ENCODE data around the gene CFAP210. TPM values are rescaled to one million over a fixed set of nuclear protein-coding genes. Genes with fewer than 3 reads are reported as not detected.

The CFAP210 gene
- total and polyA plus RNA-seq, 7 donors = 0.03 to 0.04 TPM; not detected in 5

DNA sequence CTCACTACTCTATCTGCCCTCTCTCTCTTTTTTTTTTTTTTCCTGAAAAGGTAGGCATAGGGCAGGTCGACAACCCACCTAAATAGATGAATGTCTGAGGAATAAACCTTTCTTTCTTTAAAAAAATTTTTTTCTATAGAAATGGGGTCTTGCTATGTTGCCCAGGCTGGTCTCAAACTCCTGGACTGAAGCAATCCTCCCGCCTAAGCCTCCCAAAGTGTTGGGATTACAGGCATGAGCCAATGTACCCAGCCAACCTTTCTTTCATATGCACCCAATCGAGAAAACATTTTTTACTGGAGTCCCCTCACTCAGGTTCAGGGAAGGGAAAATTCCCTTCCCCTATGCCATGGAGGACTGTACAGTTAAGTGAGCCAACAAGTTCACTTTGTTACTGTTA lies 31.0 kb downstream of the CFAP210 start:
- Histone ChIP-seq H3K9me3 (no peaks in the 10 kb centered on the region), H3K27ac (no peak overlapping the region), H3K4me3 (no peak overlapping the region), H3K4me1 (no peaks in the 10 kb centered on the region), H3K27me3 (ENCODE audit: insufficient read depth in 3 of 3, low read length in 2 of 3) (no peaks in the 10 kb centered on the region), H3K36me3 (ENCODE audit: insufficient read depth in 1 of 2, low read depth in 1 of 2) (no peaks in the 10 kb centered on the region)
- TF ChIP-seq, protein P1, sequence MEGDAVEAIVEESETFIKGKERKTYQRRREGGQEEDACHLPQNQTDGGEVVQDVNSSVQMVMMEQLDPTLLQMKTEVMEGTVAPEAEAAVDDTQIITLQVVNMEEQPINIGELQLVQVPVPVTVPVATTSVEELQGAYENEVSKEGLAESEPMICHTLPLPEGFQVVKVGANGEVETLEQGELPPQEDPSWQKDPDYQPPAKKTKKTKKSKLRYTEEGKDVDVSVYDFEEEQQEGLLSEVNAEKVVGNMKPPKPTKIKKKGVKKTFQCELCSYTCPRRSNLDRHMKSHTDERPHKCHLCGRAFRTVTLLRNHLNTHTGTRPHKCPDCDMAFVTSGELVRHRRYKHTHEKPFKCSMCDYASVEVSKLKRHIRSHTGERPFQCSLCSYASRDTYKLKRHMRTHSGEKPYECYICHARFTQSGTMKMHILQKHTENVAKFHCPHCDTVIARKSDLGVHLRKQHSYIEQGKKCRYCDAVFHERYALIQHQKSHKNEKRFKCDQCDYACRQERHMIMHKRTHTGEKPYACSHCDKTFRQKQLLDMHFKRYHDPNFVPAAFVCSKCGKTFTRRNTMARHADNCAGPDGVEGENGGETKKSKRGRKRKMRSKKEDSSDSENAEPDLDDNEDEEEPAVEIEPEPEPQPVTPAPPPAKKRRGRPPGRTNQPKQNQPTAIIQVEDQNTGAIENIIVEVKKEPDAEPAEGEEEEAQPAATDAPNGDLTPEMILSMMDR (IDR thresholded peaks at IDR 0.05) = no peak
- no peak for ATAC-seq
- no peak for DNase-seq
- intact Hi-C loops (cut with DNase I) = no loop called here
- 87 to 92% (median 91%) methylated on average over 3 of the region's 3 CpGs for WGBS, 3 donors

DNA sequence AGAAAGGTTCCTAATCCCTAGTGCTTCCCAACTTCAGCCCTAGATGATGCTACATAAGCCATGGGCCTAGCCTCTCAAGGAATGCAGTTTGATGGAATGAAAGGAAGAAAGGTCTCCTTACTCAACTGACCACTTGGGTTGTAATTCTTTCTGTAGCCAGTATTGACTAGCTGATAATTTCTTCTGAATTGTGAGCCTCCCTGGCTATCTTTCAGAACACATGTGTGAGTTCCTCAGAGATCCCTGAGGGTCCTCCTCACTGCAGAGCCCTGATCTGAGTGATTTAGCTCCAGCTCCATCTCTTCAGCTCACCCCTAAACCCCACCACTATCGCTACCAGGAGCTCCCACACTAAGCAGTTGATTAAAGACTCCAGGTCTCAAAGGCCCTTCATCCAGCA lies 31.5 kb downstream of the CFAP210 start:
- ATAC-seq (no peak), DNase-seq (no peak)
- Histone ChIP-seq H3K27ac (no peak overlapping the region), H3K4me1 (no peaks in the 10 kb centered on the region), H3K27me3 (ENCODE audit: insufficient read depth in 3 of 3, low read length in 2 of 3) (no peaks in the 10 kb centered on the region), H3K36me3 (ENCODE audit: insufficient read depth in 1 of 2, low read depth in 1 of 2) (no peaks in the 10 kb centered on the region), H3K4me3 (no peak overlapping the region), H3K9me3 (no peaks in the 10 kb centered on the region)
- TF ChIP-seq, protein P1 (IDR thresholded peaks at IDR 0.05) = no peak
- WGBS, 3 donors = 88 to 91% (median 90%) methylated on average over 1 of the region's 1 CpG
- intact Hi-C loops (cut with DNase I) = no loop called here

DNA sequence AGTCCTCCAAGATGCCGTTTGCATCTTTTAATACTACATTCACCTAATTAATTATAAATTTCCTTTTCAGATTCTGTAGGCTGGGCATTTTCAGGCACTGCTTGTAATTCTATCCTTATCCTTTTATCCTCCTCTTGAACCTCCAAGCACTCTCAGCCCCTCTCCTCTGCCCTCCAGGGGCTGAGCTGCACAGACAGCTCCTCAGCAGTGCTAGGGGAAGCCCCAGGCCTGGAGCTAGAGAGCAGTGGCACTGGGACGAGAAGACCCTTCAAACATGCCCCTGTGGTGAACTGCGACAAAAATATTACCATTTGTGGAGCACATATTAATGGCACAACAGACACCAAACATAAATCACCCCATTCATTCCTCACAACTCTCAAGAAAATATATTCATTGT lies 32.9 kb downstream of the CFAP210 start:
- no peak overlapping the region for H3K4me3 ChIP-seq
- ATAC-seq = no peak
- intact Hi-C loops (cut with DNase I) = no loop called here
- no peaks in the 10 kb centered on the region for H3K36me3 ChIP-seq (ENCODE audit: insufficient read depth in 1 of 2, low read depth in 1 of 2)
- no peaks in the 10 kb centered on the region for H3K9me3 ChIP-seq
- H3K27me3 ChIP-seq (ENCODE audit: insufficient read depth in 3 of 3, low read length in 2 of 3) = no peaks in the 10 kb centered on the region
- WGBS, 3 donors = 67 to 76% (median 71%) methylated on average over 3 of the region's 3 CpGs
- no peak for DNase-seq
- H3K27ac ChIP-seq = no peak overlapping the region
- no peaks in the 10 kb centered on the region for H3K4me1 ChIP-seq
- TF ChIP-seq, protein P1 (IDR thresholded peaks at IDR 0.05) = no peak

DNA sequence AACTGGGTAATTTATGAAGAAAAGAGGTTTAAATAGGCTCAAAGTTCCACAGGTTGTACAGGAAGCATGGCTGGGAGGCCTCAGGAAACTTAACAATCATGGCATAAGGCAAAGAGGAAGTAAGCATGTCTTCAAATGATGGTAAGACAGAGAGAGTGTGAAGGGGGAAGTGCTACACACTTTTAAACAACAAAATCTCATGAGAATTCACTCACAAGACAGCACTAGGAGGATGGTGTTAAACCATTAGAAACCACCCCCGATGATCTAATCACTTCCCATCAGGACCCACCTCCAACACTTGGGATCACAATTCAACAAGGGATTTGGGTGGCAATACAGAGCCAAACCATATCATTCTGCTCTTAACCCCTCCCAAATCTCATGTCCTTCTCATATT lies 34.9 kb downstream of the CFAP210 start:
- ATAC-seq = no peak
- intact Hi-C loops (cut with DNase I) = no loop called here
- Histone ChIP-seq H3K4me1 (no peaks in the 10 kb centered on the region), H3K9me3 (no peaks in the 10 kb centered on the region), H3K4me3 (no peak overlapping the region), H3K27me3 (ENCODE audit: insufficient read depth in 3 of 3, low read length in 2 of 3) (peaks cover 0 to 2% (median 0%) of the 10 kb centered on the region in 3 donors), H3K27ac (no peak overlapping the region), H3K36me3 (ENCODE audit: insufficient read depth in 1 of 2, low read depth in 1 of 2) (no peaks in the 10 kb centered on the region)
- no peak for DNase-seq
- WGBS, 3 donors = 70 to 92% (median 78%) methylated on average over 1 of the region's 1 CpG
- TF ChIP-seq, protein P1 (IDR thresholded peaks at IDR 0.05) = no peak

DNA sequence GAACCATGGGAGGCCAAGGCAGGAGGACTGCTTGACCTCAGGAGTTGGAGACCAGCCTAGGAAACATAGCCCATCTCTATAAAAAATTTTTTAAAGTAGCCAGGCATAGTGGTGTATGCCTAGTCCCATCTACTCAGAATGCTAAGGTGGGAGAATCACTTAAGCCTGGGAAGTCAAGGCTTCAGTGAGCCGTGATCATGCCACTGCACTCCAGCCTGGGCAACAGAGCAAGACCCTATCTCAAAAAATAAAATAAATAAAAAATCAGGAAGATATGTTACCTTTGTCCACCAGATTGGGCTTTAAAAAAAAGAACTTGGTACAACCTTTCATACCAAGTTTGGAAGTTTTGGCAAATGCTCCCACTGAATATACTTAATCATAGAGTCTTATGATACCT lies 35.3 kb downstream of the CFAP210 start:
- ATAC-seq = no peak
- DNase-seq = no peak
- 94 to 100% (median 96%) methylated on average over 1 of the region's 1 CpG for WGBS, 3 donors

More for the DNA sequence above, 35.3 kb downstream of the CFAP210 start:
- TF ChIP-seq, protein P1 (IDR thresholded peaks at IDR 0.05) = no peak
- no peaks in the 10 kb centered on the region for H3K9me3 ChIP-seq
- no peak overlapping the region for H3K27ac ChIP-seq
- no peaks in the 10 kb centered on the region for H3K36me3 ChIP-seq (ENCODE audit: insufficient read depth in 1 of 2, low read depth in 1 of 2)
- no peaks in the 10 kb centered on the region for H3K4me1 ChIP-seq
- intact Hi-C loops (cut with DNase I) = no loop called here
- H3K4me3 ChIP-seq = no peak overlapping the region
- H3K27me3 ChIP-seq (ENCODE audit: insufficient read depth in 3 of 3, low read length in 2 of 3) = peaks cover 0 to 2% (median 0%) of the 10 kb centered on the region in 3 donors

Measured in psoas muscle (tissue), 8 donors.